HG02852 (cell line): ENCODE measurements around the gene BRD7.

ENCODE experiments used
- ATAC-seq: cut with Tn5 transposase; IDR thresholded peaks from one replicate; pipeline ENCODE4 v1.9.1; 2021; ENCODE audit warnings: mild to moderate bottlenecking, moderate library complexity; ENCODE audit not compliant: unreplicated experiment

The BRD7 gene

DNA sequence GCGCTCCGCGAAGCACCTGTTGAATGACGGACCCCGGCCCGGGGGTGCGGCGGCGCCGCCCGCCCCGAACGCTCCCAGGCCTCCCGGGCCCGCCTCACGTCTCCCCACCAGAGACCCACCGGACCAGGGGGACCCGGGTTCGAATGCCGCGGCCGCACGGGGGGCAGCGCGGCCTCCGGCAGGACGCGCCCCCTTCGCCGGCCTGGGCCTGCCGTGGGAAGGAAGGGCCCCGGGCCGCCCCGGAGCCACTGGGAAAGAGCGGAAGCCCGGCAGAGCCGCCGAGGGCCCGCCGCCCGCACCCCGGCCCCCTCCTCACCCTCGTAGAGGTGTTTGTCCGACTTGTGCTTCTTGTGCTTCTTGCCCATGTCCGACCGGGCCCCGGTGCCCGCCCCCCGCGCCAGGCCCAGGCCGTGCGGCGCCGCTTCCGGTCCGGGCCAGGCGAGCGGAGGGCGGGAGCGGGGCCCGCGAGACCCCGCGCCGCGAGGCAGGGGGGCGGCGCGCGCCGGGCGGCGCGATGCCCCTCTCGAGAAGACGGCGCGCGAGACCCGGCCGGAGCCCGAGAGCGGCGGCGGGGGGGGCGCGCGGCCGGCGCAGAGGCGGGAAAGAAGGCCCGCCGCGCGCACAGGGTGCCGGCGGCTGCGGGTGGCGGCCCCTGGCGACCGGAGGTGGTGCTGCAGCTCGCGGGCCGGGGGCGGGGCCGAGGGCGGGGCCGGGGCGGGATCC lies at the start of gene BRD7:
BRD7 (minus strand) TSS at position 579 of the 723 bp plus-strand sequence; CDS start at position 365, 214 bp downstream.
- ATAC-seq: peak; percentile 73

DNA sequence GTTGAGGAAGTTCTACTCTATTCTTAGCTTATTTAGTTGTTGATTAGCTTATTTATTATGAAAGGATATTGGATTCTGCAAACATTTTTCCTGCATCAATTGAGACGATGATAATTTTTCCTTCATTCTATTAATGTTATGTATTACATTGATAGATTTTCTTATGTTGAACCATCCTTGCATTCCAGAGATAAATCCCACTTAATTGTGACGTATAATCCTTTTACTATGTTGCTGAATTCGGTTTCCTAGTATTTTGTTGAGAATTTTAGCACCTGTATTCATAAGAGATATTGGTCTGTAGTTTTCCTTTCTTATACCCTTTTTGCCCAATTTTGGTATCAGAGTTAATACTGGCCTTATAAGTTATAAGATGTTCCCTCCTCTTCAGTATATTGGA lies 47.6 kb upstream of the BRD7 start:
- no peak for ATAC-seq

DNA sequence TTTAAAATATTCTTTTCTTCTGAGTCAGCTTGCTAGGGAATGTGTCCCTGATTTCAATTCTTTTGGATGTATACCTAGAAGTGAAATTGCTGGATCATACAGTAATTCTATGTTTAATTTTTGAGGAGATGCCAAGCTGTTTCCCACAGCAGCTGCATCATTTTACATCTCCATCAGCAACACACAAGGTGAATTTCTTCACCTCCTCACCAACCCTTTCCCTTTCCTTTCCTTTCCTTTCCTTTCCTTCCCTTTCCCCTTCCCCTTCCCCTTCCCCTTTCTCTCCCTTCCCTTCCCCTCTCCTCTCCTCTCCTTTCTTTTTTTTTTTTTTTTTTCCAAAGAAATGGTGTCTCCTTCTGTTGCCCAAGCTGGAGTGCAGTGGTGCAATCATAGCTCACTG lies 45.4 kb upstream of the BRD7 start:
- ATAC-seq: no peak

DNA sequence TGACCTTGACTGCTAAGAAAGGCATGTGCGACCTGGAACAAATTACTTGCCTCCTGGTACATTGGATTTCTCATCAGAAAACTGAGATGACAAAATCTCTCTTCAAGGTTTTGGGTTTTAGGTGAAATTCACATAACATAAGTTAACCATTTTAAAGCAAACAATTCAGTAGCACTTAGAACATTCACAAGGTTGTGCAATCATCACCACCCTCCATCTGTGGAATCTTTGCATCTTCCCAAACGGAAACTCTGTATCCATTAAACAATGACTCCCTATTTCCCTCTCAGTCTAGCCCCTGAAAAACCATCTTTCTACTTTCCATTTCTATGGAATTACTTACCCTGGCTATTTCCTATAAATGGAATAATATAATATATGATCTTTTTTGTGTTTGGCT lies 42.2 kb upstream of the BRD7 start:
- ATAC-seq: no peak

GRCh38 chr16:50408001-50408561 lies 39.3 kb upstream of the BRD7 start:
- no peak for ATAC-seq

- ATAC-seq: no peak
Measured at GRCh38 chr16:50407351-50407750, 38.6 kb upstream of the BRD7 start.

DNA sequence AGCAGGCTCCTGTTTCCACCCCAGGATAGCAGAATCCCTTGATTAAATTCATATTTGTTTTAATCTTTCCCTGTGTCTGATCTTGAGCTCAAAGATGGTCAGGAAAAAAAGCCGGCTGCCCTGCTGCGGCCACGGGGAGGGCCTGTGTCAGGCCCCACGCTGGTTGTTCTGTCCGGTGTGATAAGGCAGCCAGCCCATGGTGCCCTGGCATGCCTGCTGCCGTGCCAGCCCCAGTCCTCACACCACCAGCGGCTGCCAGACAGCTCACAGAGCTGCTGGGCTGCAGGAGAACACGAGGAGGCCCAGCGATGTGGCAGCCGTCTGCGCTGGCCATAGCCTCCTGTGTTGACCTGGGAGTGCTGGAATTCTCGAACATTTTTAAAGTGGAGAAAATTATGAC lies 34.7 kb upstream of the BRD7 start:
- no peak for ATAC-seq

GRCh38 chr16:50402298-50402895 lies 33.6 kb upstream of the BRD7 start:
- no peak for ATAC-seq

DNA sequence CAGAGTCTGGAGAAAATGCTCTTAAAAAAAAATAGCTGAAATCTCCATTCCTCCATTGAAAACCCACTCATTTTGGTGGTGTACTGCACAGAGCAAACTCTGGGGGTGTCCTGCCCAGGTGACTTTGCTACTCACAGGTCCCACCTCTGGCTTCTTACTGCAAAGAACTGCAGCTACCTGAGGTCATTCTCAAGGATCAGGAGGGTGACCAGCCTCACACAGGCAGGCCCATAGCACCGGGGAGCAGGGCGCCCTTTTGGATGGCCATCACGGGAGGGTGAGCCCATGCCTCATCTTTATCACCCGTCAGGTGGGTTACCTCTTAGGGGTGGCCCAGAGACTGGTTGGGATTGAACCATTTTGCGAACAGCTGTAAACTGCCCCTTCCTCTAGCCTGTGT lies 32.6 kb upstream of the BRD7 start:
- ATAC-seq: no peak

DNA sequence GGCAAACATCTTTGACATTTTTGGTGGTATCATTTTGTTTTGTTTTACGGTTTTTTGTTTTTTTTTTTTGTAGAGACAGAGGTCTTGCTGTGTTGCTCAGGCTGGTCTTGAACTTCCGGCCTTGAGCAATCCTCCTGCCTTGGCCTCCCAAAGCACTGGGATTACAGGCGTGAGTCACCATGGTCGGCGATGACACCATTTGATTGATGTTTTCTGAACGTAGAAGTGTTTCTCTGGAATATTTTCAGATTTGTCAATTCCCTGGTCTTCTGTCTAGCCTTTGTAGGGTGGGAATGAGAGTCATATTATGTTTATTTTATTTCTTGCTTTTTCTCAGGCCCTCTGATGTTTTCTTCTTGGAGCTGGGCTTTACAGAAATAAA lies 32.2 kb upstream of the BRD7 start:
- no peak for ATAC-seq

DNA sequence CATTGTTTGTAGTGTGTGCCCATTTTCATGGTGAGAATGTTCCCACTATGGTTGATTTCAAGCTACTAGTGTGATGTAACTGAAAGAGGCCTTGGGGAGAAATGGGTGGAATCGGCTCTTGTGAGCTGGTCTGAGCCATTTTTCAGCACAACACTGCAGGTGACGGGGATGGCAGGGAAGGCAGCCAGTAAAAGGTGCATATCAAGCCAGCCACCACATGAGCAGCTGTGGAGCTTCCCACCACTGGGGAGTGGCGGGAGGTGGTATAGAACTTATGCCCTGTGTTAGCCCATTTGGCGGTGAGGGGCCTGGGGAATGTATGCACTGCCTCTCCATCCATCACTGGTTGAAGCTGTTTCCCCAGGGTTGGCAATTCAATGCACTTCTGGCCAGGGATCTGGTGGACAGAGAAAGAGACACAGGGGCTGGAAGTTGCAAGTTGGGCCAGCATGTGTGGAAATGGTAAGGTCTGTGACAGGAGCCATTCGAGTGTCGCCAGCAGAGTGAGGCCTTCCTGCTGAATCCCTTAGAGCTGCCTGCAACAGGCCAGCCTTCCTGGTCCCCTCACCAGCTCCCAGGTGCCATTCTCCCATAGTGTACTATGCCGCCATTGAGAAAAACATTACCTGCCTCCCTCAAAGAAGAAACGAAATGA lies 31.7 kb upstream of the BRD7 start:
- no peak for ATAC-seq

DNA sequence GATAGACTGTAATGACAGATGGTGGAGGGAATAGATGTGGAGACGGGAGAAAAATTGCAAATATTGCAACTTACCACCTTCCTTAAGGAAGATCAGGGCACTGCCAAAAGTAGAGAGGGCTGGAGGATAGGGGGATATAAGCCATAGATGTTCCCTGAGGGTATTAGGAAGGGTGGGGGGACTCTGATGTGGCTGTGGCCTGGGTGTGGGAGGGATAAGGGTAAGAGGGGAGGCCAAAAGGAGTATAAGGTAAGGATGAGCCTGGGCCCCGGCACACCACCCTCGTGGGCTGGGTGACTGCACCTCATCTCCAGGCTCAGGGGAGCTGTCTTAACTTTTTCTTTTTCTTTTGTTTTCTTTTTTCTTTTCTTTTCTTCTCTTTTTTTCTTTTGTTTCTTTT lies 30.6 kb upstream of the BRD7 start:
- no peak for ATAC-seq

GRCh38 chr16:50398336-50398735 lies 29.5 kb upstream of the BRD7 start:
- no peak for ATAC-seq

- ATAC-seq: no peak
Measured at GRCh38 chr16:50396761-50397535, 28.2 kb upstream of the BRD7 start.

GRCh38 chr16:50395763-50396710 lies 27.2 kb upstream of the BRD7 start:
- ATAC-seq: no peak

GRCh38 chr16:50393858-50394802 lies 25.3 kb upstream of the BRD7 start:
- ATAC-seq: no peak

DNA sequence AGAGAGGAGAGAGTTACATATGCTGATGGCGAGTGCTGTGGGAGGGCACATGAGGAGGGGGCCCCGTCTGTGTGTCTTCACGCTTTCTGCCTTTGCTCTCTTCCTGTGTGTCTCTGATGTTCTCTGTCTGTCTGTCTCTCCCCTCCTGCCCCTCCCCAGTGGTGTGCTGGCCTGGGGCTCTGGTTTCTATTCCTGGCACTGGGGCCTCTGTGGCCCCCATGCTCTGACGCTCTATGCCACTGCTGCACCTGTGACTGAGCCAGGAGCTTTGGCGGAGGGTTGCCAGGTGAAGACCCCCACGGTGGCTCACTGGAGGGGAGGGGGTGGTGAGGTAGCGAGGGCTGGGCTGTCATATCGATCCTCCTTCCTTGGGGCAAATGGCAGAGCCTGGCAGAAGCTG lies 24.6 kb upstream of the BRD7 start:
- ATAC-seq: no peak

DNA sequence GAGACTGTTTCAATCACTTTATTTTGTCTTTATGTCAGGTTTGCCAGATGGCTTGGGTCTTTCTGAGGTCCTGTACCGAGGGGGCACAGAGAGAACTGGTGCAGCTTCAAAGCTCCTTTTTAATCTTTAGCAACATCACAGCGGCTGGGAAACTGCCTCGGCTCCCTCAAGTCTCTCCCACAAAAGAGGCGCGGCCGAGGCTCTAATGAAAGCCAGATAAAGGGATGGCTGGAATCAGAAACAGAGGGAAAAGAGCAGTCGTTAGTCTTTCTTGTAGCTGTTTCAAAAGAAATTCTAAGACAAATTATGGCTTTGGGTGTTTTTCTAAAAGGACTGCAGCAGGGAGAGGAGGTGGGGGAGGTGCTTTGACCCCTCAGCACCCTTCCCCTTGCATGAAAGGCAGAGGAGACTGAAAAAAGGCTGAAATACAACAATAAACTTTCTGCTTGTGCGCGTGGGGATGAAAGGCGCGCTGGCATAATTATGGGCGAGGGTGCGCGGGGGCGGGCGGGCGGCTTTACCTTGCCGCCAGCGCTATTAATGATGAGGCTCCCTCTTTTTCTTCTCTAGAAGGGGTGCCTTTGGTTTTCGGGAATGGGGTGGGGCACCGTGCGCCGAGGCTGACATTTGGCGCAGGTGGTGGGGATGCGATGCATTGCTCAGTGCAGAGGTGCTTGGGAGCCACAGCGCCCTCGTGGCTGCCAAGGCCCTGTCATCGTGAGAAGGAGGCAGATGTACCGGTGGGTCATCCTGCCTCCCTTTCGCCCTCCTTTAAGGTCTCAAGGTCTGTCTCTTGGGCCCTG lies 22.3 kb upstream of the BRD7 start:
- ATAC-seq: no peak
